Kidney epithelial cell (primary cell): ENCODE results near the gene ARHGAP12. TPM values are rescaled to one million over a fixed set of nuclear protein-coding genes. Genes with fewer than 3 reads are reported as not detected.

Experiments
- DNase-seq: peaks from one replicate; pipeline ENCODE4 v3.0.0-alpha.2; 2010; ENCODE audit warnings: low read depth
- H3K27me3 ChIP-seq: 2 replicates; pipeline ENCODE4 v1.6.0; 2011; ENCODE audit warnings: low read length; ENCODE audit not compliant: control insufficient read depth, insufficient read depth
- H3K36me3 ChIP-seq: 2 replicates; pipeline ENCODE4 v1.5.1; 2011; ENCODE audit warnings: low read length; ENCODE audit not compliant: control insufficient read depth, insufficient read depth
- H3K4me3 ChIP-seq: 2 replicates; pipeline ENCODE4 v1.5.1; 2011; ENCODE audit warnings: low read depth, mild to moderate bottlenecking, control low read depth, low read length
- total RNA-seq: library from RNA; depleted of rRNA; stranded (reverse); fragments of >200 nt; gene quantifications from 2 replicates; pipeline ENCODE4 v1.2.3, GENCODE V29; 2015
- TF ChIP-seq, protein P1 (sequence below): IDR thresholded peaks from 2 replicates; pipeline ENCODE4 v1.5.1; 2011; ENCODE audit warnings: mild to moderate bottlenecking, moderate library complexity, low read length, control low read depth, inconsistent platforms; ENCODE audit not compliant: insufficient read depth, poor library complexity, severe bottlenecking

ARHGAP12 gene
- total RNA-seq, 1 donor from 2014 or later = 38.7 TPM

DNA sequence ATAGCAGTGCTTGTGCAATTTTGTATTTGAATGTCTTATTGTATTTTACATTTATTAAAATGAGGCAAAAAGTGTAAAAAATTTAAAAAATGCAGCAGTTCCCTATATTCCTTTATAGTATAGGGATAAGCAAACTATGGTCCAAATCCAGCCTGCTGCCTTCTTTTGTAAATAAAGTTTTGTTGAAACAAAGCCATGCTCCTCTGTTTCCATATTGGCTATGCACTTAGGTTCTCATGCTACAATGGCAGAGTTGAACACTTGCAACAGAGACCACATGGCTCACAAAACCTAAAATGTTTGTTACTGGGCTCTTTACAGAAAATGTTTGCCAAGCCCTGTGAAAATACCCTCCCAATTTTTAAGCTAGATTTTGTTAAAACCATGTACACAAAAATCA, 50.1 kb downstream of the ARHGAP12 start:
- no peak overlapping the region for H3K4me3 ChIP-seq
- DNase-seq = no peak
- no peaks in the 10 kb centered on the region for H3K36me3 ChIP-seq
- no peaks in the 10 kb centered on the region for H3K27me3 ChIP-seq
- TF ChIP-seq, protein P1, sequence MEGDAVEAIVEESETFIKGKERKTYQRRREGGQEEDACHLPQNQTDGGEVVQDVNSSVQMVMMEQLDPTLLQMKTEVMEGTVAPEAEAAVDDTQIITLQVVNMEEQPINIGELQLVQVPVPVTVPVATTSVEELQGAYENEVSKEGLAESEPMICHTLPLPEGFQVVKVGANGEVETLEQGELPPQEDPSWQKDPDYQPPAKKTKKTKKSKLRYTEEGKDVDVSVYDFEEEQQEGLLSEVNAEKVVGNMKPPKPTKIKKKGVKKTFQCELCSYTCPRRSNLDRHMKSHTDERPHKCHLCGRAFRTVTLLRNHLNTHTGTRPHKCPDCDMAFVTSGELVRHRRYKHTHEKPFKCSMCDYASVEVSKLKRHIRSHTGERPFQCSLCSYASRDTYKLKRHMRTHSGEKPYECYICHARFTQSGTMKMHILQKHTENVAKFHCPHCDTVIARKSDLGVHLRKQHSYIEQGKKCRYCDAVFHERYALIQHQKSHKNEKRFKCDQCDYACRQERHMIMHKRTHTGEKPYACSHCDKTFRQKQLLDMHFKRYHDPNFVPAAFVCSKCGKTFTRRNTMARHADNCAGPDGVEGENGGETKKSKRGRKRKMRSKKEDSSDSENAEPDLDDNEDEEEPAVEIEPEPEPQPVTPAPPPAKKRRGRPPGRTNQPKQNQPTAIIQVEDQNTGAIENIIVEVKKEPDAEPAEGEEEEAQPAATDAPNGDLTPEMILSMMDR = no peak

DNA sequence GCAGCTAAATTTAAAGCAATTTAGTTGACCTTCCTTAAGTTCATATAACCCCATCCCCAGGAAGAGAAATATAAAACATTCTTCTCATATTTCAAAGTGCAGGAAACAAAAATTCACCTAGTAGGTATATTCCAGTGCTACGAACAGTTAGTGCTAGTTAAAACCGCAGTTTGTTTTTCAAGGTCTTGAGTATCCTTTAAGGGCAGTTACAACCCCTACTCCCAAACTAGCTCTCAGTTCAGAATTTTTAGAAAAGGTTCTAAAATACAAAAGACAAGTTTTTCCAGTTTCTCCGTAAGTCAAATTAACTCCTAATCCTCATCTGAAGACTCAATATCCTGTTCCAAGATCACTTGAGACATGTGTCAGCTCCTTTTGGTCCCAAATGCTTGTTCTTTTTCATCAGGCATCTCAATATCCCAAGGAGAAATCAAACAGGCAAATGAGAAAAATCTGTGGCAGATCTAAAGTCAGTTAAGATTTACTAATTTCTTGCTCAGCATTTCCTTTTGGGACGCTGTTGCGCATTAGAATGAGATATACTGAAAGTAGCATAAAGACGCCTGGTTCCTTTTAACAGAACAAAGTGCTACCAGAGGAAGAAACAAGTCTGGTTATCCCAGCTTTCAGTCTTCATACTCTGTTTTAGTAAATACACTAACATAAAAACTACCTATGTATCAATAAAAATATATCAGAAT, 51.8 kb downstream of the ARHGAP12 start:
- DNase-seq = no peak
- H3K27me3 ChIP-seq = no peaks in the 10 kb centered on the region
- no peak overlapping the region for H3K4me3 ChIP-seq
- no peaks in the 10 kb centered on the region for H3K36me3 ChIP-seq
- TF ChIP-seq, protein P1 = no peak

DNA sequence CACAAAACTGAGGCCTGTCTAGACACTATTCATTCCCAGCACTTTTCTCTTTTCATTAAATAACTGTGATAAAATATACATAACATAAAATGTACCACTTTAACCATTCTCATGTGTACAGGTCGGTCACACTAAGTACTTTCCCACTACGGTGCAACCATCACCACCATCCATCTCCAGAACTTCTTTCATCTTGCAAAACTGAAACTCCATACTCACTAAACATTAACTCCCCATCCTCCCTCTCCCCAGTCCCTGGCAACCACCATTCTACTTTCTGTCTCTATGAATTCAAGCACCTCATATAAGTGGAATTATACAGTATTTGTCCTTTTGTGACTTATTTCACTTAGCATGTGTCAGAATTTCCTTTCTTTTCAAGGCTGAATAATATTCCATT, 53.0 kb downstream of the ARHGAP12 start:
- TF ChIP-seq, protein P1 = no peak
- no peaks in the 10 kb centered on the region for H3K27me3 ChIP-seq
- H3K36me3 ChIP-seq = no peaks in the 10 kb centered on the region
- no peak for DNase-seq
- no peak overlapping the region for H3K4me3 ChIP-seq

DNA sequence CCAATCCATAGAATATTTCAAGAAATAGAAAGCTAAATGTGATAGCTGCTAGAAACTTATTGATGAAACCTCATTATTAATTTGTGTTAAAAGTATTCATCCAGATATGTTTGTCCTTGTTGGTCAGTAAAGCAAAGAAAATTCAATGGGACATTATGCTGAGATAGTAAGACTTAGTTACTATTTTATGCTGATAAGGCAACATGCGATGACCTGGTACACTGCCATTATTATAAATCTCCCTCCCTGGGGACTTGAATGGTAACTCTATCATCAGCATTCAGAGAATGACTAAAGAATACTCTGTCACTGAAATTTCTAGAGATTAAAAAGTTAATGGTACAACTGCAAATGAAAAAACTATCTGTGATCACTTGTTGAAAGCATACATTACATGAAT, 54.9 kb downstream of the ARHGAP12 start:
- H3K4me3 ChIP-seq = no peak overlapping the region
- no peaks in the 10 kb centered on the region for H3K27me3 ChIP-seq
- no peaks in the 10 kb centered on the region for H3K36me3 ChIP-seq
- TF ChIP-seq, protein P1 = no peak
- no peak for DNase-seq

DNA sequence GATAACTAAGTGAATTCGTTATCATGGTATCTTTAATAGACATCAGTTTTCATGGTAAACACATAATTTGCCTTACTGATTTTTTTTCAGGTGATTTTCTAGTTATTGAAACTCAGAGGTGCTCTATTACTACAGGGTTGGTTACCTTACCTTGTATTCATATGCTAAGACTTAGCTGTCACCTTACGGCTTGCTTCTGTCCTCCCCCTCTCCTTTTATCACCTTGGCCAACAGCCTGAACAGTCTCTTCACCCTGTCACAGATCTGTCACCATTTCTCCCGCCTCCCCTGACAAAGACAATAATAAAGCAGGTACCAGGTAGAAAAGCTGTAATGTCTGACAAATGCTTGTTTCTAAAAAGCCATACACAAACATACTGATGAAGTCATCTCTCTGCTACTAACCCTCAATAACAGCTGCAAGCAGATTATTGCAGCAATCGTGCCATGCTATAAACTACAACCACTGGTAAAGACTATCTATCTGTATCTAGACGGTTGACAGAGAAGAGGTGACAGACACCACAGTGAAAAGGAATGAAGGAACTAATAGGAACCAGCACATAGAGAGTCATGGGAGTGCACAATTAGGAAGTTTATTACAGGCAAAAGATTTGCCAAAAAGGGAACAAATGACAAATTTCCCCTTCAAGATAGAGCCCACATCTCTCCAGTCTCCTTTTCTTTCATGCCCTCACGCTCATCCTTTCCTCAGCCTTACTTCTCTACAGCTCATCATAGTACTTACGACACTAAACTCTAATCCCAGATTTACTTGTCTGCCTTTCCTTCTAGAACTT, 57.2 kb downstream of the ARHGAP12 start:
- no peaks in the 10 kb centered on the region for H3K27me3 ChIP-seq
- no peak for DNase-seq
- TF ChIP-seq, protein P1 = no peak
- no peak overlapping the region for H3K4me3 ChIP-seq
- no peaks in the 10 kb centered on the region for H3K36me3 ChIP-seq
